Measurements from ENCODE around the gene ABLIM3. TPM values are rescaled to one million over a fixed set of nuclear protein-coding genes. Genes with fewer than 3 reads are reported as not detected.

ABLIM3 gene
- total and polyA plus RNA-seq, 2 donors = 1.4 to 7.3 TPM

GRCh38 chr5:149242339-149242738 lies 101.0 kb downstream of the ABLIM3 start:
- no peak for DNase-seq (ENCODE audit: low read depth in 6 of 9, low spot score in 9 of 9)
- Histone ChIP-seq H3K4me3 (ENCODE audit: low read length in 2 of 2) (no peak overlapping the region), H3K9me3 (ENCODE audit: control insufficient read depth in 2 of 2, insufficient read depth in 1 of 2, low read length in 1 of 2) (peaks cover 0 to 8% of the 10 kb centered on the region in 2 donors), H3K36me3 (ENCODE audit: control insufficient read depth in 2 of 2, insufficient read depth in 2 of 2, low read length in 1 of 2) (no peaks in the 10 kb centered on the region), H3K27ac (ENCODE audit: low read depth in 1 of 2, low read length in 1 of 2) (no peak overlapping the region), H3K27me3 (ENCODE audit: control insufficient read depth in 2 of 2, insufficient read depth in 1 of 2, low read length in 1 of 2) (no peaks in the 10 kb centered on the region), H3K4me1 (ENCODE audit: control insufficient read depth in 2 of 2, insufficient read depth in 2 of 2, low read length in 2 of 2) (peaks cover 17 to 26% of the 10 kb centered on the region in 2 donors)
- 79% methylated on average over 3 of the region's 3 CpGs for WGBS

- H3K27ac ChIP-seq (ENCODE audit: low read depth in 1 of 2, low read length in 1 of 2) = no peak overlapping the region
- no peak for DNase-seq (ENCODE audit: low read depth in 6 of 9, low spot score in 9 of 9)
- no peaks in the 10 kb centered on the region for H3K27me3 ChIP-seq (ENCODE audit: control insufficient read depth in 2 of 2, insufficient read depth in 1 of 2, low read length in 1 of 2)
- 97% methylated on average over 4 of the region's 4 CpGs for WGBS
- H3K4me1 ChIP-seq (ENCODE audit: control insufficient read depth in 2 of 2, insufficient read depth in 2 of 2, low read length in 2 of 2) = peaks cover under 1 to 2% of the 10 kb centered on the region in 2 donors
- H3K9me3 ChIP-seq (ENCODE audit: control insufficient read depth in 2 of 2, insufficient read depth in 1 of 2, low read length in 1 of 2) = no peaks in the 10 kb centered on the region
- no peak overlapping the region for H3K4me3 ChIP-seq (ENCODE audit: low read length in 2 of 2)
- H3K36me3 ChIP-seq (ENCODE audit: control insufficient read depth in 2 of 2, insufficient read depth in 2 of 2, low read length in 1 of 2) = no peaks in the 10 kb centered on the region
Measured at GRCh38 chr5:149246906-149247305, 105.6 kb downstream of the ABLIM3 start.

GRCh38 chr5:149247726-149248125 lies 106.4 kb downstream of the ABLIM3 start:
- no peak overlapping the region for H3K27ac ChIP-seq (ENCODE audit: low read depth in 1 of 2, low read length in 1 of 2)
- H3K9me3 ChIP-seq (ENCODE audit: control insufficient read depth in 2 of 2, insufficient read depth in 1 of 2, low read length in 1 of 2) = no peaks in the 10 kb centered on the region
- no peaks in the 10 kb centered on the region for H3K4me1 ChIP-seq (ENCODE audit: control insufficient read depth in 2 of 2, insufficient read depth in 2 of 2, low read length in 2 of 2)
- no peaks in the 10 kb centered on the region for H3K27me3 ChIP-seq (ENCODE audit: control insufficient read depth in 2 of 2, insufficient read depth in 1 of 2, low read length in 1 of 2)
- DNase-seq (ENCODE audit: low read depth in 6 of 9, low spot score in 9 of 9) = no peak
- H3K4me3 ChIP-seq (ENCODE audit: low read length in 2 of 2) = no peak overlapping the region
- no peaks in the 10 kb centered on the region for H3K36me3 ChIP-seq (ENCODE audit: control insufficient read depth in 2 of 2, insufficient read depth in 2 of 2, low read length in 1 of 2)
- 96% methylated on average over 8 of the region's 8 CpGs for WGBS

- no peak overlapping the region for H3K4me3 ChIP-seq (ENCODE audit: low read length in 2 of 2)
- DNase-seq (ENCODE audit: low read depth in 6 of 9, low spot score in 9 of 9) = no peak
- H3K36me3 ChIP-seq (ENCODE audit: control insufficient read depth in 2 of 2, insufficient read depth in 2 of 2, low read length in 1 of 2) = no peaks in the 10 kb centered on the region
Measured at GRCh38 chr5:149251546-149251945, 110.3 kb downstream of the ABLIM3 start.

GRCh38 chr5:149254506-149254905 lies 113.2 kb downstream of the ABLIM3 start:
- H3K4me1 ChIP-seq (ENCODE audit: control insufficient read depth in 2 of 2, insufficient read depth in 2 of 2, low read length in 2 of 2) = no peaks in the 10 kb centered on the region
- H3K27ac ChIP-seq (ENCODE audit: low read depth in 1 of 2, low read length in 1 of 2) = no peak overlapping the region
- no peak overlapping the region for H3K4me3 ChIP-seq (ENCODE audit: low read length in 2 of 2)
- peak in 2 of 9 donors; percentile 18 to 29 for DNase-seq (ENCODE audit: low read depth in 6 of 9, low spot score in 9 of 9)
- no peaks in the 10 kb centered on the region for H3K27me3 ChIP-seq (ENCODE audit: control insufficient read depth in 2 of 2, insufficient read depth in 1 of 2, low read length in 1 of 2)
- no peaks in the 10 kb centered on the region for H3K36me3 ChIP-seq (ENCODE audit: control insufficient read depth in 2 of 2, insufficient read depth in 2 of 2, low read length in 1 of 2)
- no peaks in the 10 kb centered on the region for H3K9me3 ChIP-seq (ENCODE audit: control insufficient read depth in 2 of 2, insufficient read depth in 1 of 2, low read length in 1 of 2)
- WGBS = 63% methylated on average over 3 of the region's 3 CpGs

More at GRCh38 chr5:149251546-149251945, 110.3 kb downstream of the ABLIM3 start:
- WGBS = 92% methylated on average over 4 of the region's 4 CpGs
- H3K4me1 ChIP-seq (ENCODE audit: control insufficient read depth in 2 of 2, insufficient read depth in 2 of 2, low read length in 2 of 2) = no peaks in the 10 kb centered on the region
- no peaks in the 10 kb centered on the region for H3K27me3 ChIP-seq (ENCODE audit: control insufficient read depth in 2 of 2, insufficient read depth in 1 of 2, low read length in 1 of 2)
- no peaks in the 10 kb centered on the region for H3K9me3 ChIP-seq (ENCODE audit: control insufficient read depth in 2 of 2, insufficient read depth in 1 of 2, low read length in 1 of 2)
- no peak overlapping the region for H3K27ac ChIP-seq (ENCODE audit: low read depth in 1 of 2, low read length in 1 of 2)

GRCh38 chr5:149256451-149256850 lies 115.2 kb downstream of the ABLIM3 start:
- Histone ChIP-seq H3K4me3 (ENCODE audit: low read length in 2 of 2) (no peak overlapping the region), H3K36me3 (ENCODE audit: control insufficient read depth in 2 of 2, insufficient read depth in 2 of 2, low read length in 1 of 2) (no peaks in the 10 kb centered on the region), H3K27ac (ENCODE audit: low read depth in 1 of 2, low read length in 1 of 2) (no peak overlapping the region), H3K9me3 (ENCODE audit: control insufficient read depth in 2 of 2, insufficient read depth in 1 of 2, low read length in 1 of 2) (no peaks in the 10 kb centered on the region), H3K4me1 (ENCODE audit: control insufficient read depth in 2 of 2, insufficient read depth in 2 of 2, low read length in 2 of 2) (no peaks in the 10 kb centered on the region), H3K27me3 (ENCODE audit: control insufficient read depth in 2 of 2, insufficient read depth in 1 of 2, low read length in 1 of 2) (no peaks in the 10 kb centered on the region)
- DNase-seq (ENCODE audit: low read depth in 6 of 9, low spot score in 9 of 9) = no peak

- no peaks in the 10 kb centered on the region for H3K9me3 ChIP-seq (ENCODE audit: control insufficient read depth in 2 of 2, insufficient read depth in 1 of 2, low read length in 1 of 2)
- H3K4me3 ChIP-seq (ENCODE audit: low read length in 2 of 2) = no peak overlapping the region
- 48% methylated on average over 1 of the region's 1 CpG for WGBS
- no peak for DNase-seq (ENCODE audit: low read depth in 6 of 9, low spot score in 9 of 9)
- no peak overlapping the region for H3K27ac ChIP-seq (ENCODE audit: low read depth in 1 of 2, low read length in 1 of 2)
- no peaks in the 10 kb centered on the region for H3K36me3 ChIP-seq (ENCODE audit: control insufficient read depth in 2 of 2, insufficient read depth in 2 of 2, low read length in 1 of 2)
- no peaks in the 10 kb centered on the region for H3K4me1 ChIP-seq (ENCODE audit: control insufficient read depth in 2 of 2, insufficient read depth in 2 of 2, low read length in 2 of 2)
- peaks cover 0 to 2% of the 10 kb centered on the region in 2 donors for H3K27me3 ChIP-seq (ENCODE audit: control insufficient read depth in 2 of 2, insufficient read depth in 1 of 2, low read length in 1 of 2)
Measured at GRCh38 chr5:149257131-149257530, 115.8 kb downstream of the ABLIM3 start.

GRCh38 chr5:149257889-149258705 lies 116.8 kb downstream of the ABLIM3 start:
- peaks cover 0 to 6% of the 10 kb centered on the region in 2 donors for H3K27me3 ChIP-seq (ENCODE audit: control insufficient read depth in 2 of 2, insufficient read depth in 1 of 2, low read length in 1 of 2)
- H3K4me1 ChIP-seq (ENCODE audit: control insufficient read depth in 2 of 2, insufficient read depth in 2 of 2, low read length in 2 of 2) = no peaks in the 10 kb centered on the region
- no peak overlapping the region for H3K4me3 ChIP-seq (ENCODE audit: low read length in 2 of 2)
- H3K27ac ChIP-seq (ENCODE audit: low read depth in 1 of 2, low read length in 1 of 2) = no peak overlapping the region
- WGBS = 96% methylated on average over 10 of the region's 10 CpGs
- no peak for DNase-seq (ENCODE audit: low read depth in 6 of 9, low spot score in 9 of 9)
- H3K36me3 ChIP-seq (ENCODE audit: control insufficient read depth in 2 of 2, insufficient read depth in 2 of 2, low read length in 1 of 2) = no peaks in the 10 kb centered on the region
- no peaks in the 10 kb centered on the region for H3K9me3 ChIP-seq (ENCODE audit: control insufficient read depth in 2 of 2, insufficient read depth in 1 of 2, low read length in 1 of 2)

GRCh38 chr5:149260761-149261160 lies 119.5 kb downstream of the ABLIM3 start:
- H3K27ac ChIP-seq (ENCODE audit: low read depth in 1 of 2, low read length in 1 of 2) = no peak overlapping the region
- no peaks in the 10 kb centered on the region for H3K36me3 ChIP-seq (ENCODE audit: control insufficient read depth in 2 of 2, insufficient read depth in 2 of 2, low read length in 1 of 2)
- no peak for DNase-seq (ENCODE audit: low read depth in 6 of 9, low spot score in 9 of 9)
- peaks cover 0 to 9% of the 10 kb centered on the region in 2 donors for H3K4me1 ChIP-seq (ENCODE audit: control insufficient read depth in 2 of 2, insufficient read depth in 2 of 2, low read length in 2 of 2)
- H3K4me3 ChIP-seq (ENCODE audit: low read length in 2 of 2) = no peak overlapping the region
- H3K27me3 ChIP-seq (ENCODE audit: control insufficient read depth in 2 of 2, insufficient read depth in 1 of 2, low read length in 1 of 2) = peaks cover 0 to 13% of the 10 kb centered on the region in 2 donors
- WGBS = 97% methylated on average over 1 of the region's 1 CpG
- H3K9me3 ChIP-seq (ENCODE audit: control insufficient read depth in 2 of 2, insufficient read depth in 1 of 2, low read length in 1 of 2) = no peaks in the 10 kb centered on the region

All from thymus (tissue), 11 donors.